Activated CD4-positive, alpha-beta T cell treated with anti-CD3 and anti-CD28 coated beads, Interleukin-2, amount 10 ng/mL, durations not matched to agents 7 days and 5 days (primary cell): ENCODE data around the gene HAUS3. TPM values are rescaled to one million over a fixed set of nuclear protein-coding genes. Genes with fewer than 3 reads are reported as not detected.

Source experiments
- CTCF ChIA-PET: fragments of 350-600 bp; sonication (Branson Sonifier 250); formaldehyde crosslinking; loops from one replicate; lab custom pipeline; 2021; ENCODE audit warnings: antibody characterized with exemption; lab: Charles Lee
- POLR2A ChIA-PET: fragments of 350-600 bp; sonication (Branson Sonifier 250); formaldehyde crosslinking; loops from one replicate; lab custom pipeline; 2021; ENCODE audit warnings: antibody characterized with exemption; lab: Charles Lee
- DNase-seq: peaks from one replicate; pipeline ENCODE4 v3.0.0-alpha.2; 2020
- H3K27ac Mint-ChIP-seq: one replicate; pipeline ENCODE4 v1.8.0; 2021; ENCODE audit warnings: mild to moderate bottlenecking, moderate library complexity, mixed read lengths
- H3K27me3 Mint-ChIP-seq: one replicate; pipeline ENCODE4 v1.8.0; 2021; ENCODE audit warnings: mixed read lengths
- H3K36me3 Mint-ChIP-seq: one replicate; pipeline ENCODE4 v1.8.0; 2021; ENCODE audit warnings: low read depth, mixed read lengths
- H3K4me1 Mint-ChIP-seq: one replicate; pipeline ENCODE4 v1.8.0; 2021; ENCODE audit warnings: mixed read lengths
- H3K4me3 Mint-ChIP-seq: one replicate; pipeline ENCODE4 v1.8.0; 2021; ENCODE audit warnings: mild to moderate bottlenecking, moderate library complexity, mixed read lengths
- H3K9me3 Mint-ChIP-seq: one replicate; pipeline ENCODE4 v1.8.0; 2021; ENCODE audit warnings: mixed read lengths
- total RNA-seq, 2 experiments: library from RNA; stranded (reverse); gene quantifications; one replicate each; pipeline ENCODE4 v1.2.3, GENCODE V29; 2021

The HAUS3 gene
- total RNA-seq, 2 experiments from 2014 or later = 25.3 to 26.4 TPM

DNA sequence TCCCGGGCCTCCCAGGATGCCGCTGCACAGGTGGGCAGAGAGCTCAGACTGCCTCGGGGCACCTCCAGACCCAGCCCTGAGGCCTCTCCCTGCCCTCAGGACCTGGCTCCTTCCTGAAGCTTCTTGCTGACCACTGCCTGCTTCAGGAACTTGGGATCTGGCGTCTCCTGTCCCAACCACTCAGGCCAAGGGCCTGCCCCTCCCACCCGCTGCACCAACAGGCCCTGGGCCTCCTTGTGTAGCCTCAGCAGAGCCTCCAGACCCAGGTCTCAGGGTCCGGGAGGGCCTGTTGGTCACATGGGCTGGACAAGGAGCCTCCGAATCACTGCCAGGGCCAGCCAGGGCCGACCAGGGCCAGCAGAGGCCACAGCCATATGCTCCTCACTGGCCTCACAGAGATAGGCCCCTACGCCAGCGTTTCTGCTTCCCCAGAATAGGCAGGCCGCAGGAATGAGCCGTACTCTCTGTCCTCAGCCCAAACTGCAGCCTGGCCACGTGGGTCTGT lies 17.2 kb upstream of the HAUS3 start:
- no peaks in the 10 kb centered on the region for H3K27me3 Mint-ChIP-seq
- H3K9me3 Mint-ChIP-seq = no peaks in the 10 kb centered on the region
- ChIA-PET POLR2A (no interaction called here), CTCF (no interaction called here)
- no peak overlapping the region for H3K4me3 Mint-ChIP-seq
- H3K4me1 Mint-ChIP-seq = peaks cover 6% of the 10 kb centered on the region
- H3K27ac Mint-ChIP-seq = no peak overlapping the region
- DNase-seq = no peak
- no peaks in the 10 kb centered on the region for H3K36me3 Mint-ChIP-seq

DNA sequence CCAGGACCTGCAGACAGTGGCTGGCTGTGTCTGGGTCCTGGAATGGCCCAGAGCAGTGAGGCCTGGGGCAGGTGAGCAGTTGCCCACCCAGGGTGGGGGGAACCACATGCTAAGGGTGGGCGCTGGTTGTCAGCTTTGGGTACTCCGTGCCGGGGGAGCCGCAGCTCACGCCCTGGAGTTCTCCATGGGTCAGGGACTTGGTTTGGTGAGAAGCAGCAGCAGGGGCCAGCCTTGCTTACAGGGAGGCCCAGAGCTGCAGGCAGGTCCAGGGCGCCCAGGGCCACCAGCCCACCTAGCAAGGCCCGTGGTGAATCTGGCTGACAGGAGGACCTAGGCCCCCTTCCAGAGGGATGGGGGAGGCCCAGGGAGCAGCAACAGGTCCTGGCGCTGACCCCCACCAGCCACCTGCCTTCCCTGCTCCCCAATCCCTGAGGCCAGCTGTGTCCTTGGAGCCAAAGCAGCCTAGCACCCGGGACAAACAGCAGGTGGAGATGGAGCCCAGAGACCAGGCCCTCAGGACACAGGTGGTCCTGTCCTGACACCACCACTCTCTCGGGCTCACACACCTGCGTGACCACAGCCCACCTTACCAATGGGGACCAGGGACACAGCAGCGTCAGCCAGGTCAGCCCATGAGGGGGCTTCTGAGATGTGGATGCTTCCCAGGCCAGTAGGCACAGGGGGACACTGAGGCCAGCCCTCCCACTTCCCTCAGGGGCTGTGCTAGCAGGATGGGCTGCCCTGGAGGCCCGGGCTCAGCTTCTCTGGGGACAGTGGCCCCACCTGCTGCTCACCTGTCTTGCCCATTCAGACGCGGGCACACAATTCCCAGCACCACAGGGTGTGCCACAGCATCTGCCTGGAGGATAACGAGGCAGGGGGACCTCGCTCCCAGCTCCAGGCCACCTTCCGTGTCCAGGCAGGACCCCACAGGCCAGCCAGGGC lies 16.4 kb upstream of the HAUS3 start:
- H3K4me3 Mint-ChIP-seq = no peak overlapping the region
- H3K4me1 Mint-ChIP-seq = peaks cover 3% of the 10 kb centered on the region
- no peaks in the 10 kb centered on the region for H3K27me3 Mint-ChIP-seq
- H3K9me3 Mint-ChIP-seq = no peaks in the 10 kb centered on the region
- no peaks in the 10 kb centered on the region for H3K36me3 Mint-ChIP-seq
- CTCF ChIA-PET = interaction anchor here (1.3 to 1.9 kb wide), 4 partner anchors 12 to 38 kb away, joined by 3 to 10 read pairs (median 5); partner anchors contain the start of genes HAUS3 and POLN
- no peak for DNase-seq
- POLR2A ChIA-PET = no interaction called here
- H3K27ac Mint-ChIP-seq = no peak overlapping the region

DNA sequence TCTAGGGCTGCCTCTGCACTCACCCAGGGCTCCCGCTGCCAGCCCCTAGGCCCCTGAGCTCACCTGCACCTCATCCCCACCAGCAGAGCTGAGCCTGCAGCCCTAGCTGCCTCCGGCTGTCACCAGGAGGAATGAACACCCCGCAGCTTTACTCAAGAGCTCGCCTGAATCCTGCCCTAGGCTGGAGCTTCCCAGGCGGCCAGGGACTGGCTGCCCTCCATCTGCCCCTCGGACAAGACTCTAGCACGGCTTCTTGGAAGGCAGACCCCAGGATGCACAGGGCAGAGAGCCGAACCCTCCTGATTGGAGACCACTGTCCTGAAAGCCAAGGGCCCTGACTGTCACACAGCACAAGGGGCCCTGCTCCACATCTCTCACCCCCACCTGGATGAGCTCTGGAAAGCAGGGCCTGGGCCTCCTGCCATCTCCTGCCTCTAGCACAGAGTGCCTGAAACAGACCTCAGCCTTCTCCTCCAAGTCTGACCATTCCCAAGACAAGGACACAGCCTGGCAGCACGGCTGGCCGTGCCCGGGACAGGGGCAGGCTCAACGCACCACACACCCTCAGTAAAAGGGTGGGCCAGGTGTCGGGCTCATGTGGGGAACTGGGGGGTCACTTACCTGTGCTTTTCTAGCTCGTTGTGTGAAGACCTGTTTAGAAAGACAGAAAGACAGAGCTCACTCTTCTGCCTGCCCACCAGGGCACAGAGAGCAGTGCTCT lies 15.6 kb upstream of the HAUS3 start:
- no peaks in the 10 kb centered on the region for H3K36me3 Mint-ChIP-seq
- H3K4me3 Mint-ChIP-seq = no peak overlapping the region
- no peaks in the 10 kb centered on the region for H3K9me3 Mint-ChIP-seq
- ChIA-PET CTCF (interaction anchor here (0.5 to 1.9 kb wide), 5 partner anchors 11 to 101 kb away, joined by 3 to 10 read pairs (median 5); partner anchors contain the start of genes HAUS3 and POLN), POLR2A (no interaction called here)
- no peaks in the 10 kb centered on the region for H3K27me3 Mint-ChIP-seq
- peak overlapping the region; percentile 46 for H3K27ac Mint-ChIP-seq
- peak; percentile 2 for DNase-seq
- H3K4me1 Mint-ChIP-seq = no peaks in the 10 kb centered on the region

DNA sequence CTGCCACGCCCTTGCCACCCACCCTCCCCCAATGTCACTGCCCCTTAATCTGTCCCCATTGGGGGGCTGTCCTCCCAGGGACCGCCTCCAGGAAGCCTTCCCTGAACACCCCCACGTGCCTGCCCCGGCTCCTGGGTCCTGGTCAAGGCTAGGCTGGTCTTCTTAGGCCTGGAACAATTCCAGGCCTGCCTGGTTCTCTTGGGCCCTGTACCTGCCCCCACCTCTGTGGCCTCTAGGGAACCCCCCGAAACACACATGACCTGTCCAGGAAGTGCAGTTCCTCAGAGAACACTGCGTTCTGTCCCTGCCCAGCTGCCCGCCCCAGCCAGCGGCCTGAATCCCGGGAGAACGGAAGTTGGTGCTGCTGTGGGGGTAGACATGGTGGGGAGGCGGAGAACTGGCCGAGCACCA lies 14.9 kb upstream of the HAUS3 start:
- ChIA-PET POLR2A (no interaction called here), CTCF (interaction anchor here (1.4 to 1.9 kb wide), 3 partner anchors 13 to 37 kb away, joined by 3 to 10 read pairs (median 5); partner anchors contain the start of genes HAUS3 and POLN)
- peak overlapping the region; percentile 74 for H3K27ac Mint-ChIP-seq
- no peaks in the 10 kb centered on the region for H3K9me3 Mint-ChIP-seq
- DNase-seq = peak; percentile 4
- no peaks in the 10 kb centered on the region for H3K27me3 Mint-ChIP-seq
- H3K4me1 Mint-ChIP-seq = no peaks in the 10 kb centered on the region
- no peaks in the 10 kb centered on the region for H3K36me3 Mint-ChIP-seq
- H3K4me3 Mint-ChIP-seq = no peak overlapping the region

DNA sequence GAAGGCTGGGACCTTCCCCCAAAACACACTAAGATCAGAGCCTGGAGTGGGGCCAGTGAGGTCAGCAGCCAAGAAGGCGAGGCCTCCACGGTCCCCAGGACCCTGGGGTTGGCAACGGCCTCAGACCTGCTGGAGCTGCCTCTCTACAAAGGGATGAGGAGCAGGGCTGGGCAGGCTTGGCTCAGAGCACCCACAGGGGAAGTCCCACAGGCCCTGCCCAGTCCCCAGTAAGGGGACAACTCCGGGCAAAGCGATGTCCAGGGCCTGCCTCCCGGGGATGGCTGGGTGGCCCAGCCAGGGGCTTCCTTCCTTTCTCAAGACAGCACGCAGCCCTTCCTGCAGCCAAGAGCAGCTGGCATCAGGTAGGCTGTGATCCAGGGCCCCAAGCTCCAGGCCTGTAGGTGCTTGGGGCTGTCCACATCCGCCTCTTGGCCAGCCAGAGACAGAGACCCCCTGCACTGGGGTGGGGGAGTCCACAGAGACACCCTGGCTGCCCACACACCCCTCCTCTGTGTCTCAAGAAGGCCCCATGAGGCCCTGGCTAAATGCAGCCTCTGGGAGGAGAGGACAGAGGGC lies 14.3 kb upstream of the HAUS3 start:
- POLR2A ChIA-PET = no interaction called here
- no peak overlapping the region for H3K4me3 Mint-ChIP-seq
- CTCF ChIA-PET = interaction anchor here (1.0 to 1.9 kb wide), 2 partner anchors 10 to 15 kb away, joined by 3 to 10 read pairs; partner anchors contain the start of genes HAUS3 and POLN
- H3K27ac Mint-ChIP-seq = no peak overlapping the region
- no peaks in the 10 kb centered on the region for H3K9me3 Mint-ChIP-seq
- H3K4me1 Mint-ChIP-seq = no peaks in the 10 kb centered on the region
- no peaks in the 10 kb centered on the region for H3K36me3 Mint-ChIP-seq
- H3K27me3 Mint-ChIP-seq = no peaks in the 10 kb centered on the region
- peak; percentile 5 for DNase-seq

DNA sequence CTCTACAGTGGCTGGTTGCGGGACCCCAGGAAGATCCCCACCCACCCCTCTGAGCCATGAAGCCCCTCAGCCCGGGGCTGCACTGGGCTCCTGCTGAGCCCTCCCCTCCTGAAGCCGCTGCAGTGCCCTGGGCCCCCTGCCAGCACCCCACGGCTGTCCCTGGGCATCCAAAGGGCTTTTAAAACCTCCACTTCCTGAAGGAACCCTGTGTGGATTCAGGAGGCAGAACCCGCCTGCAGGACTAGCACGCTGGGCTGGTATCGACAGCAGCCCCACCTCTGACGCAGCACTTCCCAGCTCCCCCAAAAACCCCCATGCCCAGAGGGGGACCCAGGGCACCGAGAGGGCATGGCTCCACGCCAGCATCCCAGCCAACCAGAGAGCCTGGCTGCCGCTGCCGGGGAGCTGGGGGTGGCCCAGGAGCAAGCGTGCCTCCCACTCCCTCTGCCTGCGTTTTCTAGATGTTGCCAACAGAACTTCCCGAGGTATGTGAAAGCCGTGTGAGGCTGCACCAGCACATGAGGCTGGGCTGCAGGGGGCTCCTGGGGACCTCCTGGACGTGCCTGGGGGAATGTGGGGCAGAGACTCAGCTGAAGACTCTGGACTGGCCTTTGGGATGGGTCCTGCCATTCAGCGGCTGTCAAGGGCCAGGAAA lies 13.7 kb upstream of the HAUS3 start:
- POLR2A ChIA-PET = no interaction called here
- Mint-ChIP-seq H3K36me3 (no peaks in the 10 kb centered on the region), H3K27ac (no peak overlapping the region), H3K4me1 (no peaks in the 10 kb centered on the region), H3K9me3 (no peaks in the 10 kb centered on the region), H3K27me3 (no peaks in the 10 kb centered on the region), H3K4me3 (no peak overlapping the region)
- CTCF ChIA-PET = interaction anchor here (1.0 kb wide), 1 partner anchor 9 kb away, joined by 3 read pairs; no protein-coding TSS in a partner anchor
- DNase-seq = peak; percentile 5

DNA sequence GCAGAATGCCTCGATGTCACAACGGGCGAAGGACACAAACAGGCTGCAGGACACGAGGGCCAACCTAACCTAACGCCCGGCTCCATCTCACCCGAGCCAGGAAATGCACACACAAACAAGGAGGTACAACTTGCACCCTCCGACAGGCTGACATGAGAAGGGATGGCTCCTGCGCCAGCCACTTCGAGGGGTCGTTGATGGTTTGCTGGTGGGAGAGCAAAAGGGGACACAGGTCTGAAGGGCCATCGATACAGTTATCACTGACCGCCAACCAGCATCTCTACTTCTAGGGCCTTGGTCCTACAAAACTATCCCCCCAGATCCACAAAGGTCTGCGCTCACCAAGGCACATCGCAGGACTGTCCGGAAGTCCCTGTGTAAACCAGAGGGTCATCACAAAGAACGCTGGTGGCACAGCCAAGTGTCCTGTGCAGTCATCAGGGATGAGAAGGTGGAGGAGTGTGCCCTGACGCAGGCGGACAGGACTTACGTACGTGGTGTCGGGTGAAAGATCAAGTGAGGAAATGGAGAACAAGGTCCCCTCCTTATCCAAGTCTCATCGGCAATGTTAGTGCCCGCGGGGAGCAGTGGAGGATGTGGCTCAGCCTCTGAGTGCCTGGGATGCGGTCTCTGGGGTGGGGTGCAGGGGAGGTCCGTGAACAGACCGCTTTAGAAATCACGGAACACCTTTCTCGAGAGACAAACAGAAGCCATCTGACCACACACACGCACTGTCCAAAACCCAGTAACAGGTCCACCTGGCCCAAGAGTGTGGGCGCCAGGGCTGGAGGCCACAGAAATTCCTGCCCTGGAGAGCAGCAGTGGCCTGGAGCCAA lies 13.0 kb upstream of the HAUS3 start:
- H3K36me3 Mint-ChIP-seq = no peaks in the 10 kb centered on the region
- peak; percentile 4 for DNase-seq
- ChIA-PET POLR2A (no interaction called here), CTCF (interaction anchor here (0.6 to 1.0 kb wide), 2 partner anchors 9 to 23 kb away, joined by 3 read pairs; no protein-coding TSS in a partner anchor)
- no peaks in the 10 kb centered on the region for H3K27me3 Mint-ChIP-seq
- H3K27ac Mint-ChIP-seq = no peak overlapping the region
- no peak overlapping the region for H3K4me3 Mint-ChIP-seq
- no peaks in the 10 kb centered on the region for H3K9me3 Mint-ChIP-seq
- no peaks in the 10 kb centered on the region for H3K4me1 Mint-ChIP-seq

DNA sequence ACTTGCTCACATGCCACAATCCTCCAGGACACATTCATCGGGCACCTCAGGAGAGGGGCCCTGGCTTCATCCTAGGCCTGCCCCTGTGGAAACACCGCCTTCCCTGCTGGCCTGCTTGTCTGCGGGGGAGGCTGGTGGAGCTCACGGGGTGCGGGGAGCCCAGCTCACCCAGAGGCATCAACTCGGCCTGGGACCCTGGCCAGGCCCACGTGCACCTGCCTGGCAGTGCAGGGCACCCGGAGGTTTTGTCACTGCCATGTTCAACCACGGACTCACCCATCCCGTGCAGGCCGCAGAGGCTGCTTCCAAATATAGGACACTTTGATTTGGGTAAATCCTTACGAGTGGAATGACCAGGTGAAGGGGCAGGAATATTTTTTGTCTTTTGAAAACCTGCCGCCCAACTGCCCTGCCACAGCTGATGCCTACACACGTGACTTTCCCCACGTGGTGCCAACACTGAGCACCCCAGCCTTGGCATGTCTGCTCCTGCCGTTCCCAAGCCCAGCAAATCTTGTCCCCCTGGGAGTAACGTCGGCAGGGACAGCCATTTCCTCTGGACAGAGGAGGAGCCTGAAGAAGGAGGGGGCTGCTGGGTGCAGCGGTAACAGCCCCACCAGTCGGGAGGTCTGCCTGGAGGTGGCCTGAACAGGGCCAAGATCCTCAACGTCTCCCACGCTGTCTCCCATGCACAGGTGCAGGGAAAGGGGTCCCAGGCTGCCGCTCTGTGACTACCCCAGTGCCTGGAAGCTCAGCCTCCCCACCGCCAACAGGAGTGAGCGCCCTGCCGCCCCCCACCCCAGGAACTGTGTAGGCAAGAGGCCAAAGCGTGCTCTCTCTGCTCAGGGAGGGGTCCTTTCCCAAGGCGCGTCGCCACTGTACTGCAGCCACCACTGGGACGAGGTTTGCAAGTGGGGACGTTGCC lies 11.5 kb upstream of the HAUS3 start:
- Mint-ChIP-seq H3K9me3 (no peaks in the 10 kb centered on the region), H3K4me3 (no peak overlapping the region), H3K4me1 (no peaks in the 10 kb centered on the region), H3K36me3 (no peaks in the 10 kb centered on the region), H3K27ac (no peak overlapping the region), H3K27me3 (no peaks in the 10 kb centered on the region)
- DNase-seq = peak; percentile 4
- ChIA-PET CTCF (interaction anchor here (0.6 kb wide), 1 partner anchor 240 kb away, joined by 3 read pairs; no protein-coding TSS in a partner anchor), POLR2A (no interaction called here)

DNA sequence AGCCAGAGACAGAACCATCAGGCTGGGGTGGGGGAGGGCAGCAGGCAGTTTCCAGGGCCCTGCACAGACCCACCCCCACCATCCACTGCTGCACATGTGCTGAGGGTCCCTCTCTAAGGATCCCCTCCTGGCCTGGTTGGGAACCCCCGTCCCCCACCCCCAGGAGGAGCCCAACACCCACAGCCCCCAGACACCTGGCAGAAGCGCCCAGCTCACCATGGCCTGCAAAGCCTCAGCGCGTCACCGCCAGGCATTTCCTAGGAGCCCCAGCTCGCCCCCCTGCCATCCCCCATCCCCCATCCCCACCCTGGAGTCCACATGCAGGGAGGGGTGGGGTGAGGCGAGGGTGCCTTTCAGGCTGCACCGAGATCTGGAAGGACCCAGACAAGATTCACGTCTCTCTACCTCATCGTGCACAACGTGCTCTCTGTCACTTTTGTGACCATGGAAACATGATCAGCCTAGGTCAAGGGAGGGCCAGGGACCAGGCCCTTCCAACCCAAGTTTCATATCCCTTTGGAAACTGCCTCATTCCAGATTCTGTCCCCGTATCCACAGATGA lies 10.7 kb upstream of the HAUS3 start:
- DNase-seq = no peak
- POLR2A ChIA-PET = no interaction called here
- no peak overlapping the region for H3K4me3 Mint-ChIP-seq
- CTCF ChIA-PET = interaction anchor here (0.6 kb wide), 1 partner anchor 241 kb away, joined by 3 read pairs; no protein-coding TSS in a partner anchor
- no peaks in the 10 kb centered on the region for H3K4me1 Mint-ChIP-seq
- H3K27ac Mint-ChIP-seq = no peak overlapping the region
- H3K36me3 Mint-ChIP-seq = no peaks in the 10 kb centered on the region
- no peaks in the 10 kb centered on the region for H3K9me3 Mint-ChIP-seq
- no peaks in the 10 kb centered on the region for H3K27me3 Mint-ChIP-seq

DNA sequence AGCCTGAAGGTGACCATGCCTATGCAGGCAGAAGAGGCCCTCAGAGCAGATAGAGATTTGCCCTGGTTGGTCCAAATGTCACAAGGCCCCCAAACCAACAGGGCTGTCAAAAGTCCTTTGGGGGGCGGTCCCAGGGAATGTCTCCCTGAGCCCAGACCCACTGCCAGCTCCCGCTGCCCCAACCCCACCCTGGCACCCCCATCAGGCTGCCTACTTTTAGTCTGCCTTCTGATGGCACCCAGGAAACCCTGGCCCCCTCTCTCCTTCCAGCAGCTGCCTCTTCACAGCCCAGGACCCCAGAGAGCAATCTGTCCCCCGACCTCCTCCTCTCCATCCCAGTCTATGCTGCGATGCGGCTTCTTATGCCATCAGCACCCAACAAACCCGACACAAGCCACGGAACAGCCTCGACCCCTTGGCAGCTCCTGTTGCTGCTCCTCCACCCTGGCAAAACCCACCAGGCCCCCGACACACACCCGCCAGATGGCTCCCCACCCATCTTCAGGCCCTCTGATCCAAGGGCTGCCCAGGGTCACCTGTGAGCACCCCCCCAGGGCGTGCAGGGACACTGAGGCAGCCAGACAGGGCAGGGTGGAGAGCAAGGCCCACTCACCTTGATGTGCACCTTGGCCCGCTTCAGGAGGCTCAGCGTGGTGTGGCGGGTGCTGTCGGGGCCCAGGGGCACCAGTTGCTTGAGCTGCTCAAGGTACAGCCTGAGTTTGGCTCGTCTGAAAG lies 10.0 kb upstream of the HAUS3 start:
- DNase-seq = no peak
- H3K36me3 Mint-ChIP-seq = no peaks in the 10 kb centered on the region
- H3K27ac Mint-ChIP-seq = no peak overlapping the region
- CTCF ChIA-PET = no interaction called here
- H3K4me1 Mint-ChIP-seq = no peaks in the 10 kb centered on the region
- no peak overlapping the region for H3K4me3 Mint-ChIP-seq
- no peaks in the 10 kb centered on the region for H3K27me3 Mint-ChIP-seq
- no peaks in the 10 kb centered on the region for H3K9me3 Mint-ChIP-seq
- POLR2A ChIA-PET = no interaction called here
